GM19035 (cell line): Measurements from ENCODE around the gene ARVCF.
A peak's percentile ranks its signal among the peaks of the same experiment; 100 is the strongest.

Experiments used
- ATAC-seq: cut with Tn5 transposase; IDR thresholded peaks from one replicate; pipeline ENCODE4 v1.9.1; 2021; ENCODE audit not compliant: unreplicated experiment

ARVCF gene

DNA sequence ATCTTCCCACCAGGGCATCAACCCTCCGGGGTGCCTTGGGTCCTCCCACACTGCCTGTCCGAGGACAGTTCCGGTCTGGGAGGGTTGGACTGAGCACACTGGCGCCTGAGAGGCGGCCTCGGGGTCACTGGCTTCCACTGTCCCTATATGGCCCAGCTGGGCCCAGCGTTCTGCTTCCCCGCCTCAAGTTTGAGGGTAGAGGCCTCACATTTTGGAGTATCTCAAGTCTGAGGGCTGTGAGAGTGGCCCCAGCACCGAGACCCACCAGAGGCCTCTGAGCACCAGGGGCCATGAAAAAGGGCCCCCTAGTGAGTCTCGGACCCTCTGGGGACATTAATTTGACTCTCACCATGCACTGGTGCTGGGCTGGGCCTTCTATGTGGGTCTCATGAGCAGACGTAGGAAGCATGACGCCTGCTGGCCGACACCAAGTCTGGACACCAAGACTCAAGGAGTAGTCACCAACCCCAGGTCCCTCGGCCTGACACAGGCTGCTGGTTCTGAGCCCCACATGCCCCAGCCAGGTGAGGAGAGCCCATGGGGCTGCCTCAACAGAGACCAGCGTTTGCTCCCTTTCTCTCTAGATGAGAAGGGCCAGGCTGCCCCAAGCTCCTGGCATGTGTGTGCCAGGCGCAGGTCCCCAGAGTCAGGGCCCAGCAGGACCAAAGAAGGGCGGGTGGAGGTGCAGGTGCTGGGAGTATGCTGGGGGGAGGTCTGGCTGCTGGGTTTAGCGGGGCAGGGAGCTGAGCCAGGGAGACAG lies 27.5 kb downstream of the ARVCF start:
- ATAC-seq: no peak

DNA sequence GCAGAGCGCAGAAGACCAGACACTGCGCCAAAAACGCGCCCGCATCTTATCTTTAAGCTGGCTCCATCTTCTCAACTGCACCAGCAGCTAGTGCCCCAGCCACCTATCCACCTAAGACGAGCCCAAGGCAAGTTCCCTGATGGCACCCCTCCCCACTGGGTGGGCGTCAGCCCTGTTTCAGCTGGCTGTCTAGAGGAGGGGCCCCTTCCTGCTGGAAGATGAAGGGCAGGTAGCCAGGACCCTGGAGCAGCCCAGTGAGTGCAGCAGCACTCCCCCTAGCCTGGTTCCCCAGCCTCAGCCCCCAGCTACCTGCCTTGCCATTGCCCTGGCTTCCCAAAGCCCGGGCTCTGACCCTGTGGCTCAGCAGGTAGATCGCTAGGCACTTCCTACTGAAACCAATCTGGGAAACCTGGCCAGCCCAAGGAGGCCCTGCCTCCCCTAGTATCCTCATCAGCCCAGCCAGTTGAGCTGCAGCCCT lies 28.3 kb downstream of the ARVCF start:
- no peak for ATAC-seq

DNA sequence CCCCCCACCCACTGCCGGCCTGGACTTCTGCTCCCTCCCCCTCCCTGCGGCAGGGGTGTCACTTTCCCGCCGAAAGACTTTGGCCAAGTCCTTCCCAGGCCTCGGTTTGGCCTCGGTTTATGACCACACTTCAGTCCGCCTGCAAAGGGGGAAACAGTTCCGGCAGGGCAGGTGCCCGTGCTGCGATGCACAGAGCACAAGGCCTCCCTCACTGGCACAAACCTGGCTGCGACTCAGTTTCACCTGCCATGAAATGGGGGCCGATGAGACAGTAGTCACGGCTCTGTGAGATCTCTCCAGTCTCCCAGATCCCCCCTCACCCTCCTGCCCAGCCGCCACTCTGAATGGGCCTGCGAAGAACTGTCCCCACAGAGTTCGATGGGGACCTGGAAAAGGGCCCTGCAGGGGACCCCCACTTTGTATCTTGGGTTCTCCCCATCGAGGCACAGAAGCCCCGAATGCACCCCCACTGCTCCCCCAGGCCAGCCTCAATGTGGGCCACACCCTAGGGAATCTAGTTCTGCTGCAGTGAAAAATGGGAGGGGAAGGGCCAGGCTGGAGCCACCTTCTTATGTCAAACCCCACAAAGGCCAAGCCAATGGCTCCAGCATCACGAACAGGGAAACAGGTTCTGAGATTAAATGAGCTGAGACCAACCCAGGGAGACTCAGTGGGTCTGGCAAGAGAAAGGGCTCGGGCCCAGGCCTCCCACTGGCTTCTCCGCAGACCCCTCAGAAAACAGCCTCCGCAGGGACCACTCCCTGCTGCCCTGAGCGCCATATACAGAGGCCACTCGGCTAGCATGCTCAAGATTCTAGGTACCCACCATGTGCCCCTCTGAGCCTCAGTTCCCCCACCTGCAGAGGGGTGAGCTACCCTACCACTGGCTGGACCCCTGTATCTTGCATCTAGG lies 29.0 kb downstream of the ARVCF start:
- no peak for ATAC-seq

DNA sequence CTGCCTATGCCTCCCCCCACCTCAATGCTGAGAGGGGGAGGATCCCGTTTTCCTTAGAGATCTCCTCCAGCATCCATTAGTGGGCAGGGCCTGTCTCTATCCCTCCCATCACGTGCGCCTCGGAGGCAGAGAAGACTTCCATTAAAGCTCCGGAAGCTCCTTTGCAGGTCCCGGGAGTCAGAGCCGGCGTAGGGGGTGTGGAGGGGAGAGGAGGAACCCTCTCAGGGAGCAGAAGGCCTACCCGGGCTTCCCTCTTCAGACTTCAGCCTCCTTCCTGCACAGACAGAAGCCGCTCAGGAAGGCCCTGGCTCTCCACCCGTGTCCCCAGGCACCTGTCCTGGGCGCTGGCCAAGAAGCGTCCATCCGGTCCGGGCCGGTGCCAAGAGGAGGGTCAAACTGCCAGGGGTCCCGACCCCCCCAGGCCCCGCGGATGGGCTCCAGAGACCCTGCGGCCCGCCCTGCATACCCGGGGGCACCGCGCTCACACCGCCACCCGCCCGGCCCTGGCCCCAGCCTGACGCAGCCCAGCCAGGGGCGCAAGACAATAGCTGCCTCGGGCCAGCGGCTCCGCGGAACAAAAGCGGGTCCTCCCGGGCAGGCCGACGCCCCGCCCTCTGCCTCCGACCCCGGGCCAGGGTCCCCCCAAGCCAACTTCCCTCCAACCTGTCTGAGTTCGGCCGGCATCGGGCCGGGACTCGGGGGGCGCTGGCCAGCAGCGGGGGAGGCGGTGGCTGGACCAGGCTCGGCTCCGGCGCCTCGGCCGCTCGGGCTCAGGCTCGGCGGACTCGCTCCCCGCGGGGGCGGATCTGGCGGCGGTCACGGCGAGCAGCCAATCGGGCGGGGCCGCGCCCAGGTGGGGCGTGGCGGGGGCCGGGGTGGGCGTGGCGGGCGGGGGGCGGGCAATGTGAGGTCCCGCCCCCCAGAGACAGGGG lies 29.9 kb downstream of the ARVCF start:
- peak; percentile 61 for ATAC-seq

DNA sequence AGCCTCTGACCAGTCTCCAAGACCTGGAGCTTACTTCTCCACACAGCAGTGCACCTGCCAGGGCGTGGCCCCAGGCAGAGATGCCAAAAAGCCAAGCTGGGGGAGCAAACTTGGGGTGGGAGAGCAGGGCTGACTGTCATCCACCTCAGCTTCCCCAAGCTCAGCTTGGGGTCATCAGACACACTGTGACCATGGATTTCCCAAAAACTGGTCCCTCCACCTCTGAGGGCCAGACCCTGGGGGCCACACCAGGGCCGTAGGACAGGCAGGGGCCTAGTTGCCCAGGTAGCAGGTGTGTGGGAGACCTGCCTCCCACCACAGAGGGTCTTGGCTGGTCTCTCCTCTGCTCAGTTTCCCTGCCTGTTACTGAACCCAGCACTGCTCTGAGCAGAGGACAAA lies 30.6 kb downstream of the ARVCF start:
- no peak for ATAC-seq

DNA sequence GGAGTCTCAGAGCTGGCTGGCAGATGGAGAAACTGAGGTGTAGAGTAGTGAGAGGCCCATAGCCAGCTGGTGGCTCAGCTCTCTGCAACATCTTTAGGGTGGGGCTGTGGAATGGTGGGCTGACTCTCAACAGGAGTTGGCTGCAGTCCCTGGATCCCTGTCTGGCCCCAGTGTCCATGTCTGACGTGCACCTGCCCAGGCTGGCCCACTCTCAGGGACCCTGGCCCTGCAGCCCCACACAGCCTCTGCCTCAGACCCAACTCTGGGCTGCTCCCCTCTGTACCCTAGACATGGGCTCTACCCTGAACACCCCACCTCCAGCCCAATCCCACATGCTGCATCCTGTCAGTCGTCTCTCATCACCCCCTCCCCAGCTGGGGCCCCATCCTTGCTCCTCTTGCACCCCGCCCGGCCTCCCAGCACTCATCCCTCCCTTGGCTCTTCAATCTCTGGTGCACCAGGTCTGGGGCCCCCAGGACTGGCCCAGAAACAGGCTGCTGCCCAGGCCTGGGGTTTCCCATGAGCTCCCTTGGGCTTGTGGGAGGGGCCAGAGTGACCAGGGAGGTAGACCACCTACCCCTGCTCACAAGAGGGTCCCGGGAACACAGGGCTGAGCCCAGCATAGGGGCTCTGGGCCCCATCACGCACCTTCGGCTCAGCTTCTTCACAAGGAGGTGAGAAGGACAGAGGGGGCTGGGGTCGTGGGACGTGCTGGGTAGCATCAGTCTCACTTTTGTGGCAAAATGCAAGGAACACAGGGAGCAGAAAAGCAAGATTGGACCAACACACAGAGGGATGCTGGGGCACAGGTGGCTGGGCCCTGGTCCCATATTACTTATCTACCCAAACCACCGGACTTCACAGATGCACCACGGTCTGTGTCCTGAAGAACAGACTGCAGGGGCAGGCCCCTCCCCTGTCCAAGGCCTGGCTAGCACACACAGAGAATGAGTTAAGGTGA lies 31.5 kb downstream of the ARVCF start:
- no peak for ATAC-seq

DNA sequence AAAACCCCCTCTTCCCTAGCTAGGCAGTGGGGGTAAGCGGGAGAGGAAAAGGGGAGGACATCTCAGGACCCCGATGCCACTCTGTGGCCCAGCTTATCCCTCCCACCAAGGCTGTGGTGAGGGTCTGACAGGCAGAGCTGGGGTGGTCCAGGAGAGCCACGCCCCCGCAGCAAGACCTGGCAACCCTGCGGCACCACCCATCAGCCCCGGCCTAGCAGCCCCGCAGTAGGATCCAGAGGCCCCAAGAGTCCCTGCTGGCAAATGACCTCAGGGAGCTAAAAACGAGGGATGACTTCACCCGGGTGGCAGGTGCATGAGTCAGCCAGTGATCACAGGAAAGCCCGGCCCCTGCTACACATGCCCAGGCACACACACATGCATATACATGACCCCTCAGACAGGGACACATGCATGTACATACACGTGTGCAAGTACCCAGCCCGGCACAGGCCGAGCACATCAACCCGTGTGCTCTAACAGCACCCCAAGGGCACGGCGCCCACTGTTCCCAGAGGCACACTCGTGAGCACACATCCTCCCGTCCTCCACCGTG lies 32.3 kb downstream of the ARVCF start:
- ATAC-seq: no peak

DNA sequence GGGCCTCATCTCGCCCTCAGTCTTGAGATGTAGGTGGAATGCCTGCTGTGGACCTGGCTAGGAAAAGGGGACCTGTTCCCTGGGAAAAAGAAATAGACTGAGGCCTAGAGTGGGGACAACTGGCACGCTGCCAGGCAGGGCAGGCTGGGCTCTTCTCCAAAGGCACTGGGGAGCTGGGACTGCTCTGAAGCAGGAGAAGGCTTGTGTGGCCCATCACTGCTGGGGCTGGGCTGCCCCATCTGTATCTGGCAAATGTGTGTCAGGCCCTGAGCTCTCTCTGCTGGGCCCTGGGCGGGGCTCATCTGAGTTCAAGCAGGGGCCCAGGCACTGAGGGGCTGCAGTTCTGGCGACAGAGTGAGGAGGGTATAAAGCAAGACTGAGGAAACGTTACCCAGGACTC lies 32.9 kb downstream of the ARVCF start:
- ATAC-seq: no peak

DNA sequence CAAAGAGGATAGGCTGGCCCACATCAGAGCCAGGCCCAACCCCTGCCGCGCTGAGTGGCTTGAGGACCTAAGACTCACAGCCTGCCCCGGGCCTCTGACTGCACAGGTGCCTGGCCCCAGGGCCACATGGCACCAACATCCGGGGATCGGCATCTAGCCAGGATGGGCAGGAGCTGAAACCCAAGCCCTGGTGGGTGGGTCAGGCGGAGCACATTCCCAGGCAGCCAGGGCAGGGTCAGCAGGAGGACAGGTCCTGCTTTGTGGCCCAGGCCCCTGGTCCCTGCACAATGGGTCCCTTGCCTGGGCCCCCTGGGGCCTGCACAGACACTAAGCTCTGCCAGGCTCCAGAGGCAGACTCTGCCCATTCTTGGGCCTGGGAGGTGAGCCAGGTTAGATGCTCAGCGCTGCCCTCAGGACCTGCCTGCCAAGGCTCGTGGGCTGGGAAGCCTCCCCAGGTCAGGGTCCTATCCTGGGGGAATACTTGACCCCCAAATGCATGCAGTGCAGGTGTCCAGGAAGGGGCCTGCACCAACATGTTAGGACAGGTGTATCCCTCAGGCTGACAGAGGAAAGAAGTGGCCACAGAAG lies 33.5 kb downstream of the ARVCF start:
- no peak for ATAC-seq

DNA sequence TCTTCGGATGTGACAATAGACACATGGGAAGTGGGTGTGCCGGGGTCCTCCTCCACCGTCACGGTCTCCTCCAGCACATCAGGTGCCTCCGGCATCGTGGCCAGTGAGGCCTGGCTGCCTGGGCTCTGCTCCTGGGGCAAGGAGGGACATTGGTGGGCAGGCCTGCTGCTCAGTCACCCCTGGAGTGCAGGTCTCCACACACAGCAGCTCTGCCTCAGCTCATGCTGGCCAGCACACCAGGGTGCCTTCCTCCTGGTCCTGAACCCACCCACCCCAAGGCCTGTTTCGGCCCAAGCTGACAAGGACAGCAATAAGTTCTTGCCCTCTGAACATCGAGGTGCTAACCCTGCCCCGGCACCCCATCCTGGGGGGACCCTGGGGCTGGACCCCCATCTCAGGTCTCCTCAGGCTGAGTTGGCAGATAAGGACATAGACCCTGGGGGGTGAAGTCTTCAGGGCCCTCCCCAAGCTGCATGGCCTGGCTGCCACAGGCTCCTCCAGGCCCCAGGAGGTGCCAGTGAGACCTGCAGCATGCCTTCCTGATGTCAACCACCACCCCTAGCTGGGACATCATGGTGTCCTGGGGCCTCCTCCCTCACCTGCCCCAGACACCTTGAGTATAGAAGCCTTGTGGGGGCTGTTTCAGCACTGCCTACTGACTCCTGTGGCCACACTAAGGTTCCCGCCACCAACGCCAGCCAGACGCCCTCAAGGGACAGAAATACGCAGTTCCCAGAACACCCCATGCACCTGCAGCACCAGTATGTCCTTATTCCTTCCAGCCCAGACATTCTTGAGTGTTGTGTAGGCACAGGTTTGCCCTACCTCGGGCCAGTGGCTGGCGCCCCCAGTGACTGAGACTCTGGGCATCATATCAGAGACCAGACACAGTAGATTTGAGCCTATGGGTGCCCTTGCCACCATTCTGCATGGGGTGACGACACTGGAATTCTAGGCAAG lies 34.4 kb downstream of the ARVCF start:
- ATAC-seq: no peak

DNA sequence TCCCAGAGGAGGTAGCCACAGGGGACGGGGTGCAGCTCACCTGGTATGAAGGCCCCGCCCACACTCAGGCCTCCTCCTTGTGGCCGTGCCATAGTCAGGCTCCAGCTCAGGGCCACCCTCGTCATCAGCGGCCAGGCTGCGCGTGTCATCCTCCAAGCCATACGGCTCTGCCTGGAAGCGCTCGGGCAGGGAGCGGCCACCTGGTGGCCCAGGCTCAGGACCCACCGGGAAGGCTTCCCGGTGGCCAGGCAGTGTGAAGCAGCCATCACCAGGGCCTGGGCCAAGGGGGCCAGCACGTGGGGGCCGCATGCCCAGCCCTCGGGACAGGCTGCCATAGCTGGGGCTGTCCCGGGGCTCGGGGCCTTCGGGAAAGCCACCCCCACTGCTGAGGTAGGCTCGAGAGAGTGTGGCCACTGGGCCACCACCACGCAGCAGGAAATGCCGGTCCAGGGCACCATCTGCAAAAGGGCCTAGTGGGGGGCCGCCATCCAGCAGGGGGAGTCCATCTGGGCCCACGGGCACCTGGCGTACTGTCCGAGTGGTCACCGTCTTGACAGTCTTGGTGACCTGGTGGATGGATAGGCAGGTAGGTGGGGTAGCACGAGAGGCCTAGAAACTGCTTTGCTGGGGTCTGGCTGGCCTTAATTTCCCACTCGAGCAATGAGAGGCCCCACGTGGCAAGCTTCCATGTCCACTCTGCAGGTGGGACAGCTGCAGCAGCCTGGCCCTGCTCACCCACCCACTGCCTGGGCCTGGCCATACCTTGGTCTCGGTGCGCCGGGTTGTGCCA lies 35.3 kb downstream of the ARVCF start:
- ATAC-seq: no peak

DNA sequence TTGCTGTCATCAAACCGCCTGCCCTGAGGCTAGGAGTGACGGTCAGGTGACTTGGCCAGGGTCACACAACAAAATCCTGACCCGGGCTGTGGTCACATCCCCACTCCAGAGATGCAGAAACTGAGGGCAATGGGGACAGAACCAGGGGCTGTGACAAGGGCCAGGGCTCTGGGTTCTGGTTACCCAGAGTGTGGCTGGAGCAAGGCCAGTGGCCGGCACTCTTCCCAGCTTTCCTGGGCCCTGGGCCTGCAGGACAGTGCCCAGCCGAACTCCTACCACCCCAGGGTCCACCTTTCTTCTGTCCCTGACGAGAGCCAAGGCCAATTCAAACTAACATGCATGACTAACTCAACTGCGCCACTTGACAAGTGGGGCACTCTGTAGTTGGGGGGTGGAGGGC lies 35.9 kb downstream of the ARVCF start:
- ATAC-seq: no peak

DNA sequence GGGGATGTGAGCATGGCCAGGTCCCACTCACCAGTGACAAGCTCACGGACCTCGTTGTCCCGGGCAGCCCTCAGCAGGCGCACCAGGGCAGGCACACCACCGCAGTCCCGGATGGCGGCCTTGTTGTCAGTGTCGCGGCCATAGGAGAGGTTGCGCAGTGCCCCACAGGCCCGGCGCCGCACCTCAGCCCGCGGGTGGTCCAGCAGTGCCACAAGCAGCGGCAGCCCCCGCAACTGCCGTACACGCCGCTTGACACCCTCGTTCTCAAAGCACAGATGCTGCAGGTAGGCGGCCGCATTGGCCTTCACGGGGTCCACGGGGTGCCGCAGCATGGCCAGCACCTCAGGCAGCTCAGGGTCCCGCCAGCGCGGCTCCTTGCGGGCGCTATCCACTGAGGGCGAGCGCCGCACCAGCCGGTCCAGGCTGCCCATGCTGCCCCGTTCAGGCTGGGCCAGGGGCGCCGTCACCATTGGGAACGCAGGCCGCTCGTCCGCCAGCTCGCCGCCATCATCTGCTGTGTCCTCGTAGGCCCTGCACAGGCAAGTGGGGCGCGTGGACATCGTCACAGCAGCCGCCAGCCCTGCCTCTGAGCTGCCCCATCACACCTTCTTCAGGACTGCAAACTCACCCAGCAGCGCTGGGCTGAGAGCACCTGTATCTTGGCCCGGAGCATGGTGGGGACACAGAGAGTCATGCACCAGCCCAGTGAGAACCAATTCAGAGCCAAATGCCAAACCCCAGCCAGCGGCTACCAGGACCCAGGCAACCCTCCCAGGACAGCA lies 36.7 kb downstream of the ARVCF start:
- ATAC-seq: no peak

DNA sequence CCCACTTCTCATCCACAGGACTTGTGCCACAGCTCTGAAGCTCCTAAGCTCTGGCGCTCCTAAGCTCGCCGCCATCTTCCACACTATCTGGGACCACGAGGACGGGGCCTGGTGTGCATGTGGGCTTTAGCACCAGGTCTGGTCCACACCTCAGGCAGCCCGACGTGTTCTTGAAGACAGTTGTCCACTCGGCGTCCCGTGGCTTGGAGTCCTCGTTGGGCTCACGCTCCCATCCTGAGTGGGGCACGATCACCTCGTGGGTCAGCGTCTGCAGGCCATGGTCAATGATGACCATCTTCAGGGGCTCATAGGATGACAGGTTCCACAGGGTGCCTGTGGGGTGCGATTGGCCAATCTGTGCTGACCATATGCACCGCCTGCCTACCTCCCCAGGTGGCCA lies 37.9 kb downstream of the ARVCF start:
- no peak for ATAC-seq

DNA sequence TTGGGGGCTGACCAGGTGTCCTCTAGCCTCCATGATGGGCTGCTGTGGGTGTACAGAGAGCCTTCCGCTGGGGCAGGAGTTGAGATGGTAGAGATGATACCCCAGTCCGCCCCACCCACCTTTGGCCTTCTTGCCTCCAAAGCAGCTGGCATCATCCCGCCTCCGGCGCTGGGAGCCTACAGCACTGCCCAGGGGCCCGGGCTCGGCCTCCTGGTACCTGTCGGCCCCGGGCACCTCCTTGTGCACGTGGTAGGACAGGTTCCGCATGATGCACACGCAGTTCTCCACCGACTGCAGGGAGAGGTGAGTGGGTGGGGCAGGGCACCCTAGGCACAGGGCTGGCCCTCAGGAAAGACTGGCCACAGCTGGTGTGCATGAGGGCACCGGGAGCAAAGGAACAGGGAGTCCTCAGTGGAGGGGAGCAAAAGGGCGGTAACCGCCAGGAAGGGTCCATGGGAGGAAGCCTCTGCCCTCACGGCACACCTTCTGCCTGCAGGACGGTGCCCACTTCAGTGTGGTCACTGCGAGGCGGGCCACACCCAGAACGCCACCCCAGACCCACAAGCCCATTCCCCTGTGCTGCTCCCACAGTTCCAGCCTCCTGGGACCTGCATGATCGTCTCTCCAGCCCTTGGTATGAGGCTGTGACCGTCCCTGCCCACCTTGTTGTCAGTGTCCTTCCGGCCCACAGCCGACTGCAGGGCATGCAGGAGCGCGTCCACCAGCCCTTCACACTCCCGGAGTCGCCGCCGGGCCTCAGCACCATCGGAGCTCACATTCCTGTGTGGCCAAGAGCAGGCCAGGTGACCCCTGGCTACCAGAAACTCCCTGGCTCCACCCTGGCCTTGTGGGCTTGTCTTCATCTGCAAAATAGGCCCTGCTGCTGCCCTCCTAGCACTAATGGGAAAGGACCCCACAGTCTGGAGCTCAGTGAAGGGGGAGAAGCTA lies 39.1 kb downstream of the ARVCF start:
- no peak for ATAC-seq
